ENCODE measurements around the gene NRSN2.
A peak's percentile ranks its signal among the peaks of the same experiment; 100 is the strongest.

The NRSN2 gene

GRCh38 chr20:400128-400453 is 53.2 kb downstream of the NRSN2 start:
- H3K4me3 ChIP-seq (ENCODE audit: control insufficient read depth, low read depth, low read length) = no peak overlapping the region
- TF ChIP-seq CTCF (IDR thresholded peaks at IDR 0.05; ENCODE audit: control insufficient read depth, insufficient read depth, low read depth, low read length, missing control alignments) = no peak
- DNase-seq (ENCODE audit: low read depth) = no peak

GRCh38 chr20:400454-401275 is 53.8 kb downstream of the NRSN2 start:
- TF ChIP-seq CTCF (IDR thresholded peaks at IDR 0.05; ENCODE audit: control insufficient read depth, insufficient read depth, low read depth, low read length, missing control alignments) = no peak
- no peak overlapping the region for H3K4me3 ChIP-seq (ENCODE audit: control insufficient read depth, low read depth, low read length)
- no peak for DNase-seq (ENCODE audit: low read depth)

- H3K4me3 ChIP-seq (ENCODE audit: control insufficient read depth, low read depth, low read length) = no peak overlapping the region
- peak; percentile 62 for DNase-seq (ENCODE audit: low read depth)
- TF ChIP-seq CTCF (IDR thresholded peaks at IDR 0.05; ENCODE audit: control insufficient read depth, insufficient read depth, low read depth, low read length, missing control alignments) = no peak
Observed at GRCh38 chr20:401682-402495, 55.0 kb downstream of the NRSN2 start.

GRCh38 chr20:402496-402885 is 55.6 kb downstream of the NRSN2 start:
- no peak for DNase-seq (ENCODE audit: low read depth)
- no peak overlapping the region for H3K4me3 ChIP-seq (ENCODE audit: control insufficient read depth, low read depth, low read length)
- no peak for TF ChIP-seq CTCF (IDR thresholded peaks at IDR 0.05; ENCODE audit: control insufficient read depth, insufficient read depth, low read depth, low read length, missing control alignments)

GRCh38 chr20:402898-403581 is 56.1 kb downstream of the NRSN2 start:
- no peak overlapping the region for H3K4me3 ChIP-seq (ENCODE audit: control insufficient read depth, low read depth, low read length)
- TF ChIP-seq CTCF (IDR thresholded peaks at IDR 0.05; ENCODE audit: control insufficient read depth, insufficient read depth, low read depth, low read length, missing control alignments) = no peak
- DNase-seq (ENCODE audit: low read depth) = no peak

GRCh38 chr20:403582-403957 is 56.7 kb downstream of the NRSN2 start:
- no peak for TF ChIP-seq CTCF (IDR thresholded peaks at IDR 0.05; ENCODE audit: control insufficient read depth, insufficient read depth, low read depth, low read length, missing control alignments)
- no peak for DNase-seq (ENCODE audit: low read depth)
- no peak overlapping the region for H3K4me3 ChIP-seq (ENCODE audit: control insufficient read depth, low read depth, low read length)

All from AG09309 (cell line).